SJSA1 (cell line): ENCODE data around the gene STX18. TPM values are rescaled to one million over a fixed set of nuclear protein-coding genes. Genes with fewer than 3 reads are reported as not detected.
A peak's percentile ranks its signal among the peaks of the same experiment; 100 is the strongest.

Experiments
- DNase-seq, 2 experiments: peaks; one replicate each; pipeline ENCODE4 v3.0.0-alpha.2; 2015 to 2020; ENCODE audit warnings: low spot score in 2 of 2, low read depth in 1 of 2
- H3K27ac ChIP-seq: fragments of 250-450 bp; sonication (Bioruptor Pico); 2 replicates; pipeline ENCODE4 v1.5.1; 2020; ENCODE audit warnings: mild to moderate bottlenecking, moderate library complexity
- H3K27me3 ChIP-seq: fragments of 250-450 bp; sonication (Bioruptor Pico); replicated peaks from 2 replicates; pipeline ENCODE4 v1.5.1; 2020; ENCODE audit warnings: mild to moderate bottlenecking, moderate library complexity
- H3K36me3 ChIP-seq: fragments of 250-450 bp; sonication (Bioruptor Pico); 2 replicates; pipeline ENCODE4 v1.5.1; 2020; ENCODE audit warnings: mild to moderate bottlenecking
- H3K4me1 ChIP-seq: fragments of 250-450 bp; sonication (Bioruptor Pico); replicated peaks from 2 replicates; pipeline ENCODE4 v1.6.1; 2021; ENCODE audit warnings: mild to moderate bottlenecking
- H3K4me3 ChIP-seq: fragments of 250-450 bp; sonication (Bioruptor Pico); 2 replicates; pipeline ENCODE4 v1.5.1; 2020; ENCODE audit warnings: mild to moderate bottlenecking
- H3K9me3 ChIP-seq: fragments of 250-450 bp; sonication (Bioruptor Pico); replicated peaks from 2 replicates; pipeline ENCODE4 v1.5.1; 2020; ENCODE audit warnings: mild to moderate bottlenecking
- total RNA-seq: library from RNA; depleted of rRNA; stranded (reverse); fragments of >200 nt; shearing (Covaris generic); gene quantifications from 2 replicates; pipeline ENCODE4 v1.2.3, GENCODE V29; 2014

Gene STX18
- total RNA-seq, 1 experiment from 2014 or later, result 42.5 TPM

DNA sequence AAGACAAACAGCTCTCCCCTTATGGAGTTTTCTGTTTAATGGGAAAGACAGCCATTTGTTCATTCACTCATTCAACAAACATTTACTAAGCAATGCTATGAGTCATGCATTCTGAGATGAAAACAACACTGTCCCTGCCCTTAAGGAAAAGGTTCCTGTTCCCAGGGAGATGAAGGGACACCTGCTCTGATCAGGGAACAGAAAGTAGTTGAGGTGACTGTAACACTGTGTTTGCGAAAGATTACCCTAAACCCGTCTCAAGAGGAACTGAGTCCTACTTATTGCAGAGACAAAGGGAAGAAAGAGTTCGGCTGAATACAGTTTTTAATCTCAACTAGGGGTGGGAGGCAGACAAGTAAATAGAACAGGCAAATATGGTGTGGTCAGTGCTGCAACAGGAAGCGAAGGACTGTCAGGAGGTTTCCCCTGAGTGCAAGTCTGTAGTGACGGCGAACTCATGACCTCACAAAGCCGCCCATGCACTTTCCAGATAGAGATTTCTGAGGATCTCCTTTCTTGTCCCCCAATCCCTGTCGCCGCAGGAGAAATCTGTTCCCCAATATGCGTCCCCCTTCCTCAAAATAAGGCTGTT is 712 bp downstream of the STX18 start:
- Histone ChIP-seq H3K4me3 (peak overlapping the region; percentile 94), H3K4me1 (peaks cover 17% of the 10 kb centered on the region), H3K27ac (peak overlapping the region; percentile 90), H3K27me3 (no peaks in the 10 kb centered on the region), H3K9me3 (no peaks in the 10 kb centered on the region), H3K36me3 (peaks cover 5% of the 10 kb centered on the region)
- peak in 1 of 2 experiments; percentile 57 for DNase-seq

DNA sequence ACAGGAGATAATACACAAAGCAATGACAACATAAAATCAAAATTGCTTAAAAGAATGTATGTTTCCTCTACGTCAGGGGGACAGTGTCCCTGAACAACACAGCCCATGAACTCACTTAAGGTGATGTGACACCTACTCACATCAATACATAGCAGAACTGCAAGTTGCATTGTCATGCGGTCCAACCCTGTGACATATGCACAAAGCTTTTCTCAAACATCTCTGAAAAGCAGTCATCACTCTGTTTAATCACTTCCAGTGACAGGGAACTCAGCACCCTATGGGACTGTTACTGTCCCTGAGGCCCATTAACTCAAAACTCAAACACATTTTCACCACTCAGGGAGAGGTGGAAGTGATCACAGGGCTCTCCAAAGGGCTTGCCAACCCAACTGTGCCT is 2.4 kb downstream of the STX18 start:
- H3K36me3 ChIP-seq, result peaks cover 5% of the 10 kb centered on the region
- no peak overlapping the region for H3K4me3 ChIP-seq
- H3K4me1 ChIP-seq, result peaks cover 17% of the 10 kb centered on the region
- H3K27ac ChIP-seq, result no peak overlapping the region
- no peak for DNase-seq
- H3K27me3 ChIP-seq, result no peaks in the 10 kb centered on the region
- H3K9me3 ChIP-seq, result no peaks in the 10 kb centered on the region

DNA sequence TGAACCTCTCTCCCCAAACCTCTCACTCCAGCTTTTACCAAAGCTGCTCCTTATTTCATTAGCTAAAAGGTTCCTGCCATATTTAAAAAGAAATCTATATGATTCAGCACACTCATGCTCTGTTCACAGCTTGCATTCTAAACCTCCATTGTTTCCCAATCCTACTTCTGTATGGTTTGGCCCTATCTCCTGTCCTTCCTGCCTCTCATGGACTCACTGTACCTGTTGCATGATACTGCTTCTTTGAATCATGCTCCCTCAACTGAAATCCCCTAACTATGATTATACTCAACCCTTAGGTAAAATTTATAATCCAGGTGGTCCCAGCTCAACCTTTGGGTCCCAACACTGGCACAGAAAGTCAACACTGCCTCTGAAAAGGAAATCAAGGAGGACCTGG is 6.3 kb downstream of the STX18 start:
- H3K4me1 ChIP-seq, result peaks cover 4% of the 10 kb centered on the region
- H3K27ac ChIP-seq, result no peak overlapping the region
- H3K9me3 ChIP-seq, result no peaks in the 10 kb centered on the region
- H3K4me3 ChIP-seq, result no peak overlapping the region
- peaks cover 4% of the 10 kb centered on the region; the same call in 1 of the 2 replicates for H3K36me3 ChIP-seq
- no peaks in the 10 kb centered on the region for H3K27me3 ChIP-seq
- DNase-seq, result no peak

- no peaks in the 10 kb centered on the region for H3K9me3 ChIP-seq
- peaks cover 4% of the 10 kb centered on the region; the same call in 1 of the 2 replicates for H3K36me3 ChIP-seq
- H3K4me1 ChIP-seq, result no peaks in the 10 kb centered on the region
- H3K27me3 ChIP-seq, result no peaks in the 10 kb centered on the region
- DNase-seq, result no peak
- H3K4me3 ChIP-seq, result no peak overlapping the region
- H3K27ac ChIP-seq, result no peak overlapping the region
Measured at GRCh38 chr4:4534515-4535145, 7.2 kb downstream of the STX18 start.

DNA sequence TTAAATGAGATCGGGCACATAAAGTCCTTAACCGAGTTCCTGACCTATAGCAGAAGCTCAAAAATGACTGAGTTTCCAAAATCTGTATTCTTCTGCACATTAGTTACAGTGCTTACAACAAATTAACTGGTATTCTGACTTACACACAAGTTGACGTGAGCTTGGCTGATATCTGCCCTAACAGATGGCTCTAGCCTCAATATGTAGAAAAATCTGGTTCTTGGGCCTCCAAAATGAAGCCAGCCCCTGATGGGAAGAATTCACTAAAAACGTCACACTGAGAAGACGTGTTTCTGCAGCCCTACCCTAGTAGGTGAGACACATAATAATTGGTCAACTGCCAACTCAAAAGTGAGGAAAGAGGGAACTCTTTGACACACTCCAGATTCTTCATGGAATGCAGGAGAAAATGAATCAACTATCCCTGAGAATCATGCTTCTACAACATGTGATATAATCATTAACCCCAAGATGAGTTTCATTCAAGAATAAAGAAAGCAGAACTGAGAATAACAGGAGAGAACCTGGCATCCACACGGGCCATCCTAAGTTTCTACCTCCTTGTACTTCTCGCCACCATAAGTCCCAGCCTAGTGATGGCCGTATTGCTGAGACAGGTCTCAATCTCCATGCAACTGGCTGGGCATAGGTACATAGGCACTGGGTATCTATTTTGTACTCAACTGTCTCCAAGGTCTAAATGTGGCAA is 8.2 kb downstream of the STX18 start:
- no peak for DNase-seq
- Histone ChIP-seq H3K4me3 (no peak overlapping the region), H3K27me3 (no peaks in the 10 kb centered on the region), H3K36me3 (peaks cover 4% of the 10 kb centered on the region; the same call in 1 of the 2 replicates), H3K4me1 (no peaks in the 10 kb centered on the region), H3K9me3 (no peaks in the 10 kb centered on the region), H3K27ac (no peak overlapping the region)

DNA sequence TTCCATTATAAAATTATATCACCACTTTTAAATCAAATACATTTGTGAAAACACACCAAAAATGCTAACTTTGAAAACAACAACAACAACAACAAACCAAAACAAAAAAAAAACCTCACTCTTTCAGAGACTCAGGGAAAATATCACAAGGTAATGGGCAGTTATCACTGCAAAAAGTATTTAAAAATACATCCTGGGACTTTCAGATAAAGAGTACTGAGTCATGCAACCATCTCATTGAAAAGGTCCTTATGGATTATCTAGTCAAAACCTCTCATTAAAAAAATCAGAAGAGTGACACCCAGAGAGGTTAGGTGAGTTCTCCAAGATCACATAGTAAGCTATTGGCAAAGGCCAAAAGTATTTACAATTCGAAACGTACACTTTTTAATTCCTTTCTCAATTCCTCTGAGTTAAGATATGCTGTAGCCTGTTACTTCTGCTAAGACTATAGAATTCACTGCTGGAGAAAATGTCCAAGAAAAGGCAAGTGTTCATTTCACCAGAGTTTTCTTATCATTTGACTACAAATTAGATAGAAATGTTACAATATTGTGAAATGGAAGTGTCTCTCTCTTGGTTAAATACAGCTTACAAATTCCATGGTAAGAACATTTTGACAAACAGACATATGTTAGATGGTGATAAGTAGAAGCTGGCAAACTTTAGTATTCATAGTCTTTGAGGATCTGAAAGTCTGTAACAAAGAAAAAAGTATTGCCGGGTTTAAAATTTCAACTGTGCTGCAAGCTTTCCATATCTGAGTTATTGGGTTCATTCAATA is 9.3 kb downstream of the STX18 start:
- H3K4me1 ChIP-seq, result no peaks in the 10 kb centered on the region
- H3K27me3 ChIP-seq, result no peaks in the 10 kb centered on the region
- no peak for DNase-seq
- no peak overlapping the region for H3K4me3 ChIP-seq
- no peak overlapping the region for H3K27ac ChIP-seq
- H3K9me3 ChIP-seq, result no peaks in the 10 kb centered on the region
- peaks cover 4% of the 10 kb centered on the region; the same call in 1 of the 2 replicates for H3K36me3 ChIP-seq

DNA sequence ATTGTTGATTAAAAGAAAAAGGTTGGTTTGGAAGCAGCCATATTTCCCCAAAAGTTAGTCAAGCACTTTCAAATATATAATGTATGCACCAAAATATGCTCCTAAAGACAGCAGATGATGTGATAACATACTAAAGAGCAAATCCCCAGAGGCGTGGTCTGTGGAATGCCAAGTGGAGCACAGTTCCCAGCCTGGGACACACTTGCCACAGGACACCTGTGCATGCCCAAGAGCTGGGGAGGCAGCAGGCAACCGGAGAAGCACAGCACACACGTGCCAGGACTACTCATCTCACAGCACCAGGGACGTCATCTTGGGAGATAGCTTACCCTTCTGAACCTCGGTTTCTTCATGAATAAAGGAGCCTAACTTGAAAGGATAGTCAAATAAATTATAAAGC is 12.5 kb downstream of the STX18 start:
- no peaks in the 10 kb centered on the region for H3K4me1 ChIP-seq
- no peak overlapping the region for H3K4me3 ChIP-seq
- H3K36me3 ChIP-seq, result peaks cover 4% of the 10 kb centered on the region; the same call in 1 of the 2 replicates
- H3K27ac ChIP-seq, result no peak overlapping the region
- DNase-seq, result no peak
- H3K9me3 ChIP-seq, result no peaks in the 10 kb centered on the region
- H3K27me3 ChIP-seq, result no peaks in the 10 kb centered on the region

GRCh38 chr4:4526401-4526800 is 15.4 kb downstream of the STX18 start:
- Histone ChIP-seq H3K4me3 (no peak overlapping the region), H3K9me3 (no peaks in the 10 kb centered on the region), H3K36me3 (no peaks in the 10 kb centered on the region; the same call in 1 of the 2 replicates), H3K4me1 (peaks cover 8% of the 10 kb centered on the region), H3K27ac (no peak overlapping the region), H3K27me3 (no peaks in the 10 kb centered on the region)
- no peak for DNase-seq

DNA sequence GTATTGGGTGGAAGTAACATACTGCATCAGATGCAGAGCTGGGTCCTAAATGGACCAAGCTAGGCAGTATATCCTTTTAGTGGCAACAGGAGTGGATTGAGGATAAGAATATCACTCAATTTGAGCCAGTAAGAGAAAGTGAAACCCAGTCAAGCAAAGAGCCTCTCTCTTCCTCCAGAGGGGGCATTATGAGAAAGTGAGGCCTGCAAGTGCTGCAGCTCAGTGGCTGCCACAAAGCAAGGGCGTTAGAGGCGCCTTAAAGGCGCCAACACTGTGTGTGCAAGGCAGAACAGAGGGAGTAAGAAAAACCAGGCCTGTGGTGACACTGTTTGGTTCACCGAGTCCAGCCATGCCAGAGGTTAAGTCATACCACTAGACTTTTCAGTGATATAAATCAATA is 17.5 kb downstream of the STX18 start:
- H3K27ac ChIP-seq, result no peak overlapping the region
- DNase-seq, result no peak
- no peaks in the 10 kb centered on the region; the same call in 1 of the 2 replicates for H3K36me3 ChIP-seq
- peaks cover 23% of the 10 kb centered on the region for H3K4me1 ChIP-seq
- H3K9me3 ChIP-seq, result no peaks in the 10 kb centered on the region
- H3K27me3 ChIP-seq, result no peaks in the 10 kb centered on the region
- H3K4me3 ChIP-seq, result no peak overlapping the region

DNA sequence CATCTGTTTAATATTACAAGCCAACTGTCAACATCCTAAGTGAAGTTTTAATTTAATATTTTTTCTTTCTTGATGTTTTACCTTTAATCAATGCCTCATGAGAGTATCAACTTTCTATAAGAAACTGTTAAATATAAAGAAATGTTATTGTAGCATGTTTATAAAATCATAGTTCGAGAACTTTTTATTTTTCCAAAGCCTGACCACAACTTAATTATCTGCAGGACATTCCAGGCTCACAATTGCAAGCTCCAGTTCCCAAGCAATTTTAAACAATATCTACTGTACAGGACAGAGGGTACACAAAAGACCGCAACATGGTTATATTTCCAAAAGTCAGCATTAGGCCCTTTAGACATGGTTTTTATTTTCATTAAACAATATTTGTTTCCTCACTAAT is 20.1 kb downstream of the STX18 start:
- peaks cover 23% of the 10 kb centered on the region for H3K4me1 ChIP-seq
- no peaks in the 10 kb centered on the region for H3K27me3 ChIP-seq
- H3K27ac ChIP-seq, result no peak overlapping the region
- no peaks in the 10 kb centered on the region; the same call in 1 of the 2 replicates for H3K36me3 ChIP-seq
- H3K9me3 ChIP-seq, result no peaks in the 10 kb centered on the region
- no peak overlapping the region for H3K4me3 ChIP-seq
- peak in 1 of 2 experiments; percentile 9 for DNase-seq

GRCh38 chr4:4521136-4521535 is 20.7 kb downstream of the STX18 start:
- Histone ChIP-seq H3K9me3 (no peaks in the 10 kb centered on the region), H3K27me3 (no peaks in the 10 kb centered on the region), H3K36me3 (no peaks in the 10 kb centered on the region; the same call in 1 of the 2 replicates), H3K4me3 (no peak overlapping the region), H3K4me1 (peaks cover 23% of the 10 kb centered on the region), H3K27ac (no peak overlapping the region)
- peak in 1 of 2 experiments; percentile 12 for DNase-seq

DNA sequence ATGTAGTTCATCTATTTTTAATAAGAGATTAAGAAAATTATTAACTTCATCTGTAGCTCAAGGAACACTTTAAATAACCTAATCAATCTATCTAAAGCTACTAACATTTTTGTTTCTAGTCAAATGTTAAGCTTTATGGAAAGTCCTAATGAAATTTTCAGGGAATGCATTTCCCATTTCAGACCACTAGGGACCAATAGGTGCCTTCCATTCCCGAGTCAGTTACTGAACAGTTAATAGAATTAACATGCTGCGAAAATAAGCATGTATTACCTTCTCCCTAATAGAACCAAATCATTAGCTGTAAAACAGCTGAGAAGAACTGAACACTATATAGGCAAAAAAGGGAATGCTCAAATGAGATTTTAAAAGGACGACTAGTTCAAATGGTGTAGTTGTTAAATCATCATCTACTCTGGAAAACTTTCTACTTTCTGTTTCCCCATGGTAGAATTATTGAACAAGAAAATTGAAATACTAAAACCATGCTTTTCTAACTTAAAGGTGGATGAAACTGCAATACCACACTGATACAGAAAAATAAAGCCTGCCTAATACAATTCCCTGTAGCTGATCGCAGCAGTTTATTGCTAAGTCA is 22.5 kb downstream of the STX18 start:
- Histone ChIP-seq H3K4me1 (peaks cover 23% of the 10 kb centered on the region), H3K36me3 (no peaks in the 10 kb centered on the region), H3K9me3 (no peaks in the 10 kb centered on the region), H3K4me3 (no peak overlapping the region), H3K27ac (no peak overlapping the region), H3K27me3 (no peaks in the 10 kb centered on the region)
- DNase-seq, result peak in 1 of 2 experiments; percentile 6

DNA sequence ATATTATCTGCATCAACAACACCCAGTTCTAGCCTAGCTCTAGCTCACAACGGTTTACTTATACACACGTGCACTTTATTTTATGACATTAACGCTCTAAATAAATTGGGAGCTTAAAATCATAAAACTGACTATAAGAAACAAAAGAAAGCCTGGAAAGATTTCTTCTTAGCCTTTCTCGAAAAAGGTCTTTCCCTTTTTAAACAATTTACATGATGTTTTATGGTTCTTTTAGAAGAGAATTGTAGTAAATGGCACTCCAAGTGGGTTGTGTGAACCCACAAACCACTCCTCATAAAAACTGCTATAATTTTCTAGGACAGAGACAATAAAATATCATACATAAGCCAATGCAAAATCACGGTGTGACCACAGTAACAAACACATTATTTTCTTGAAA is 23.1 kb downstream of the STX18 start:
- Histone ChIP-seq H3K36me3 (no peaks in the 10 kb centered on the region), H3K27me3 (no peaks in the 10 kb centered on the region), H3K27ac (no peak overlapping the region), H3K4me3 (no peak overlapping the region), H3K4me1 (peaks cover 23% of the 10 kb centered on the region), H3K9me3 (no peaks in the 10 kb centered on the region)
- DNase-seq, result no peak
